Gastroesophageal sphincter (tissue), 4 donors: ENCODE results near the gene LARP6. TPM values are rescaled to one million over a fixed set of nuclear protein-coding genes. Genes with fewer than 3 reads are reported as not detected.

Experiments
- ATAC-seq: fragments of 150-250 bp; one replicate; pipeline ENCODE4 v1.9.1; 2016; ENCODE audit warnings: mild to moderate bottlenecking, moderate library complexity
- H3K27ac ChIP-seq, 4 donors: fragments of 200-600 bp; sonication (generic) in 3 of 4; 1 replicate in 3 of 4; 2 replicates in 1 of 4; pipeline ENCODE4 v1.5.1; 2016 to 2019
- H3K27me3 ChIP-seq: fragments of 200-600 bp; sonication (generic); one replicate; pipeline ENCODE4 v1.5.1; 2019
- H3K36me3 ChIP-seq, 2 donors: fragments of 200-600 bp; sonication (generic); one replicate each; pipeline ENCODE4 v1.5.1; 2019; ENCODE audit warnings: control low read depth in 1 of 2
- H3K4me1 ChIP-seq, 3 donors: fragments of 200-600 bp; sonication (generic); 1 replicate in 2 of 3; 2 replicates in 1 of 3; pipeline ENCODE4 v1.5.1; 2016 to 2019; ENCODE audit warnings: control low read depth in 2 of 3
- H3K4me3 ChIP-seq, 2 donors: fragments of 200-600 bp; sonication (generic); one replicate each; pipeline ENCODE4 v1.5.1; 2019; ENCODE audit warnings: mild to moderate bottlenecking in 1 of 2, moderate library complexity in 1 of 2
- H3K9me3 ChIP-seq, 3 donors: fragments of 200-600 bp; sonication (generic); one replicate each; pipeline ENCODE4 v1.5.1; 2017 to 2019; ENCODE audit warnings: control low read depth in 2 of 3
- CTCF ChIP-seq, 4 experiments: fragments of 200-600 bp in 2 of 4; fragments of 450-650 bp in 2 of 4; sonication (generic) in 1 of 4; IDR thresholded peaks; one replicate each; pipeline ENCODE4 v1.5.1; 2017 to 2019; ENCODE audit warnings: antibody characterized with exemption in 4 of 4, mild to moderate bottlenecking in 2 of 4, moderate library complexity in 2 of 4
- EP300 ChIP-seq: sonication (generic); formaldehyde crosslinking; IDR thresholded peaks from one replicate; pipeline ENCODE4 v1.6.1; 2017; ENCODE audit warnings: antibody characterized with exemption, mild to moderate bottlenecking
- POLR2A ChIP-seq, 2 donors: fragments of 450-650 bp; IDR thresholded peaks; one replicate each; pipeline ENCODE4 v1.6.1; 2017; ENCODE audit warnings: antibody characterized with exemption in 2 of 2, mild to moderate bottlenecking in 2 of 2, moderate library complexity in 1 of 2
- POLR2AphosphoS5 ChIP-seq: sonication (generic); formaldehyde crosslinking; IDR thresholded peaks from one replicate; pipeline ENCODE4 v1.6.1; 2017; ENCODE audit warnings: antibody characterized with exemption
- WGBS, 2 donors: methylation state at CpG; one replicate each; pipeline ENCODE4 v1.1.5; 2018; ENCODE audit warnings: low coverage in 1 of 2; 5-methylcytosine and 5-hydroxymethylcytosine counted together
- total RNA-seq, 4 donors: library from RNA; depleted of rRNA; stranded (reverse); fragments of >200 nt; gene quantifications; one replicate each; pipeline ENCODE4 v1.1.0, GENCODE V29; 2016

Gene LARP6
- total RNA-seq, 4 donors from 2014 or later, result 43.7 to 48.2 (median 45.5) TPM

- Histone ChIP-seq H3K4me3 (no peak overlapping the region), H3K27ac (peak overlapping the region in 2 of 4 donors; percentile 37 to 55), H3K27me3 (no peaks in the 10 kb centered on the region), H3K36me3 (peaks cover 0 to 57% of the 10 kb centered on the region in 2 donors), H3K4me1 (peaks cover 0 to 33% (median 0%) of the 10 kb centered on the region in 3 donors), H3K9me3 (no peaks in the 10 kb centered on the region)
- TF ChIP-seq POLR2A (IDR thresholded peaks at IDR 0.05), result no peak
- TF ChIP-seq POLR2AphosphoS5, result no peak
- TF ChIP-seq CTCF (IDR thresholded peaks at IDR 0.05), result no peak
- TF ChIP-seq EP300, result no peak
- WGBS, 2 donors, result 40 to 82% methylated on average over 6 of the region's 9 CpGs
- ATAC-seq, result no peak
Observed at GRCh38 chr15:70833861-70834765, 19.8 kb downstream of the LARP6 start.

- ATAC-seq, result no peak
- H3K36me3 ChIP-seq, result peaks cover 0 to 57% of the 10 kb centered on the region in 2 donors
- H3K9me3 ChIP-seq, result no peaks in the 10 kb centered on the region
- H3K4me1 ChIP-seq, result peaks cover 0 to 33% (median 0%) of the 10 kb centered on the region in 3 donors
- 83 to 88% methylated on average over 3 of the region's 3 CpGs for WGBS, 2 donors
- H3K27ac ChIP-seq, result no peak overlapping the region
- TF ChIP-seq POLR2A (IDR thresholded peaks at IDR 0.05) (no peak), EP300 (no peak), CTCF (IDR thresholded peaks at IDR 0.05) (no peak), POLR2AphosphoS5 (no peak)
- H3K4me3 ChIP-seq, result no peak overlapping the region
- no peaks in the 10 kb centered on the region for H3K27me3 ChIP-seq
Observed at GRCh38 chr15:70833422-70833821, 20.5 kb downstream of the LARP6 start.

GRCh38 chr15:70832176-70832575, 21.8 kb downstream of the LARP6 start:
- TF ChIP-seq POLR2A (IDR thresholded peaks at IDR 0.05) (no peak), EP300 (no peak), POLR2AphosphoS5 (no peak), CTCF (IDR thresholded peaks at IDR 0.05) (no peak)
- H3K27ac ChIP-seq, result no peak overlapping the region
- H3K9me3 ChIP-seq, result no peaks in the 10 kb centered on the region
- ATAC-seq, result no peak
- 86% methylated on average over 8 of the region's 20 CpGs; no CpG with 5 or more reads in 1 of the 2 donors for WGBS, 2 donors
- peaks cover 0 to 57% of the 10 kb centered on the region in 2 donors for H3K36me3 ChIP-seq
- H3K4me1 ChIP-seq, result peaks cover 0 to 33% (median 0%) of the 10 kb centered on the region in 3 donors
- H3K27me3 ChIP-seq, result no peaks in the 10 kb centered on the region
- H3K4me3 ChIP-seq, result no peak overlapping the region

- Histone ChIP-seq H3K4me3 (no peak overlapping the region), H3K4me1 (peaks cover 0 to 33% (median 0%) of the 10 kb centered on the region in 3 donors), H3K36me3 (peaks cover 0 to 55% of the 10 kb centered on the region in 2 donors), H3K27me3 (no peaks in the 10 kb centered on the region), H3K9me3 (no peaks in the 10 kb centered on the region), H3K27ac (peak overlapping the region in 1 of 4 donors; percentile 17)
- ATAC-seq, result no peak
- WGBS, 2 donors, result 89 to 100% methylated on average over 5 of the region's 6 CpGs
- TF ChIP-seq CTCF (IDR thresholded peaks at IDR 0.05) (no peak), EP300 (no peak), POLR2AphosphoS5 (no peak), POLR2A (IDR thresholded peaks at IDR 0.05) (no peak)
Observed at GRCh38 chr15:70831094-70831911, 22.7 kb downstream of the LARP6 start.
